Keratinocyte (primary cell): Measurements from ENCODE around the gene CDC42EP4.

Experiments
- CTCF ChIP-seq, 3 experiments: IDR thresholded peaks in 1 of 3; conservative IDR thresholded peaks in 1 of 3; optimal IDR thresholded peaks in 1 of 3; 2 replicates in 2 of 3; 3 replicates in 1 of 3; pipeline versions ENCODE3 to v1.5.1; 2011; ENCODE audit warnings: low read length in 3 of 3, mild to moderate bottlenecking in 3 of 3, moderate library complexity in 2 of 3, control low read depth in 1 of 3, inconsistent platforms in 1 of 3; ENCODE audit not compliant: insufficient read depth in 2 of 3; ENCODE audit errors: extremely low read depth in 1 of 3
- EZH2 ChIP-seq: IDR thresholded peaks from one replicate; pipeline ENCODE4 v1.6.1; 2012; ENCODE audit warnings: inconsistent platforms, mild to moderate bottlenecking, low read length, moderate library complexity

- TF ChIP-seq EZH2, result no peak
- TF ChIP-seq CTCF (optimal IDR thresholded peaks at IDR 0.05 in 1 of 3, IDR thresholded peaks at IDR 0.05 in 1 of 3, conservative IDR thresholded peaks at IDR 0.05 in 1 of 3; ENCODE audit: extremely low read depth in 1 of 3, insufficient read depth in 2 of 3, low read length in 3 of 3), result no peak
Observed at GRCh38 chr17:73300392-73300791, 11.4 kb downstream of the CDC42EP4 start.
